ENCODE data around the gene FRMD4A. TPM values are rescaled to one million over a fixed set of nuclear protein-coding genes. Genes with fewer than 3 reads are reported as not detected.

Gene FRMD4A
- total RNA-seq: 10 to 100 TPM; 13.7 to 27.2 (median 19.6) TPM

DNA sequence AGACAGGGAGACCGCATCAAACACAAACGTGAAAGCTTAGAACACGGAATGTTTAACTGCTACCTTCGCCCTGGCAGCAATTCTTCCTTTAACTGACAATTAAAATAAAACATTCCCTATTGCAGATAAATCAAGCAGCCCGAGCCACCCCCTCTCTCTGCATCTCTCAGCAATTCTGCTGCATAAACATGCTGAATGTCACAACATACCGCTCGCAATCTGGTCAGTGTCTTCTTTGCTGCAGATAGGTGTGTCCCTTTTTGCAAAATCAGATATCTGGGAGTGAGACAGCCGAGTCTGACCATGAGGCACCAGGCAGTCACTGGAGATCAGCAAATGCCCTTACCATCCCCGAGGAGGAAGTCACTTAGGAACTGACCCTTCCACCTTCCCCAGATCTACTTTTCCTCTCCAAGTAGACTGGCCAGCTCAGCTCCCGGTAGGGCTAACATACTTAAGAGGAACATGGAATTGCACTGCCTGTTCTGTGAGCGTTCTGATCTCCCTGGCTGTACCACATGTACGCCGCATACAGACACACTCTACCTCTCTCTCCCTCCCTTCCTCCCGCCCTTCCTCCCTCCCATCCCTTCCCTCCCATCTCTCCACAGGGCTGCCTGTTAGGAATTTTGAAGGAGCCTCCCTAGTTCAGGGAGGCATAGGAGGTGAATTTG lies at the start of gene FRMD4A:
Gene FRMD4A (minus strand): TSS at position 537 of the 674 bp plus-strand sequence.
- Histone ChIP-seq H3K27ac (peak within 1 kb of the TSS in 1 of 4 donors; percentile 21), H3K27me3 (peaks cover 8% of the 10 kb centered on the region), H3K9me3 (no peaks in the 10 kb centered on the region), H3K36me3 (no peaks in the 10 kb centered on the region), H3K4me1 (peaks cover 0 to 21% (median 4%) of the 10 kb centered on the region in 3 donors), H3K4me3 (peak within 1 kb of the TSS in 1 of 2 donors; percentile 23)
- peak; percentile 31 for ATAC-seq
- TF ChIP-seq POLR2A (IDR thresholded peaks at IDR 0.05) (no peak), EP300 (IDR thresholded peaks at IDR 0.05) (no peak), POLR2AphosphoS5 (IDR thresholded peaks at IDR 0.05) (no peak)
- TF ChIP-seq, protein P1, sequence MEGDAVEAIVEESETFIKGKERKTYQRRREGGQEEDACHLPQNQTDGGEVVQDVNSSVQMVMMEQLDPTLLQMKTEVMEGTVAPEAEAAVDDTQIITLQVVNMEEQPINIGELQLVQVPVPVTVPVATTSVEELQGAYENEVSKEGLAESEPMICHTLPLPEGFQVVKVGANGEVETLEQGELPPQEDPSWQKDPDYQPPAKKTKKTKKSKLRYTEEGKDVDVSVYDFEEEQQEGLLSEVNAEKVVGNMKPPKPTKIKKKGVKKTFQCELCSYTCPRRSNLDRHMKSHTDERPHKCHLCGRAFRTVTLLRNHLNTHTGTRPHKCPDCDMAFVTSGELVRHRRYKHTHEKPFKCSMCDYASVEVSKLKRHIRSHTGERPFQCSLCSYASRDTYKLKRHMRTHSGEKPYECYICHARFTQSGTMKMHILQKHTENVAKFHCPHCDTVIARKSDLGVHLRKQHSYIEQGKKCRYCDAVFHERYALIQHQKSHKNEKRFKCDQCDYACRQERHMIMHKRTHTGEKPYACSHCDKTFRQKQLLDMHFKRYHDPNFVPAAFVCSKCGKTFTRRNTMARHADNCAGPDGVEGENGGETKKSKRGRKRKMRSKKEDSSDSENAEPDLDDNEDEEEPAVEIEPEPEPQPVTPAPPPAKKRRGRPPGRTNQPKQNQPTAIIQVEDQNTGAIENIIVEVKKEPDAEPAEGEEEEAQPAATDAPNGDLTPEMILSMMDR (IDR thresholded peaks at IDR 0.05): no peak
- 5 to 39% methylated on average over 4 to 12 of the region's 14 CpGs for whole genome bisulfite sequencing, 2 donors (ENCODE audit: low coverage in 1 of 2)

DNA sequence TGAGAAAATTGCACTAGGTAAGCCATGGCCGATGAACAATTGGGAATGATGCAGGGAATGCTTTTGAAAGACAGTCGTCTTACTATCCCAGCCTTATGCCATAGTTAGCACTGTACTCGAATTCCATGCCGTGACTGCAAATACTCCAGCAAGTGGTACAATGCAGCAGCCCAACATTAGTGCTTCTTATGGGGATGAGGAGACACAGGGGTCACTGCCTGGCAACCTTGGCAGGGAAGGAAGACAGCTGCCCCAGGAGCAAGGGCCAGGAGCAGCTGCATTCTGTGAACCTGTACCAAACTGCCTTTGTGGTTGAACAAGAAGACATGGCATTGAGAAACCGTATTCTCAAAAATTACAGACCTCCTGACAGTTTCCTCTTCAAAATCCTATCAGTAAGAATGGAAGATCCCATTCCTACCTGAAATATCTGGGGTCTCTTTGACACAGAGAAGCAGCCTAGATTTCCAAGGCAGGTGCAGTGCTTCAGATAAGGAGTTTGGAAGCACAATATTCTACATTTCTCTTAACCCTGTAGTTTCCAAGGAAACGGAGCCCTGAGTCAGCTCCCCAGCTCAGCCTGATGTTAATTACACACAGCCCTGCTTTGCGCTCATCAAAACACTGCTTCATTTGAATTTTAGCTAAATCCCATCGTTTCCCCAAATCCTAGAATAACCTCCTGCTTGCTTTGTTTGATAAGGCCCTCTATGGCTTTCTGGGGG lies 49.0 kb upstream of the FRMD4A start:
- Histone ChIP-seq H3K27ac (no peak overlapping the region), H3K27me3 (no peaks in the 10 kb centered on the region), H3K9me3 (no peaks in the 10 kb centered on the region), H3K4me3 (no peak overlapping the region), H3K4me1 (no peaks in the 10 kb centered on the region), H3K36me3 (no peaks in the 10 kb centered on the region)
- no peak for TF ChIP-seq EP300 (IDR thresholded peaks at IDR 0.05)
- no peak for TF ChIP-seq POLR2AphosphoS5 (IDR thresholded peaks at IDR 0.05)
- TF ChIP-seq POLR2A (IDR thresholded peaks at IDR 0.05): no peak
- TF ChIP-seq, protein P1 (IDR thresholded peaks at IDR 0.05): no peak
- 80 to 85% methylated on average over 6 to 8 of the region's 8 CpGs for WGBS, 2 donors (ENCODE audit: low coverage in 1 of 2)
- no peak for ATAC-seq

DNA sequence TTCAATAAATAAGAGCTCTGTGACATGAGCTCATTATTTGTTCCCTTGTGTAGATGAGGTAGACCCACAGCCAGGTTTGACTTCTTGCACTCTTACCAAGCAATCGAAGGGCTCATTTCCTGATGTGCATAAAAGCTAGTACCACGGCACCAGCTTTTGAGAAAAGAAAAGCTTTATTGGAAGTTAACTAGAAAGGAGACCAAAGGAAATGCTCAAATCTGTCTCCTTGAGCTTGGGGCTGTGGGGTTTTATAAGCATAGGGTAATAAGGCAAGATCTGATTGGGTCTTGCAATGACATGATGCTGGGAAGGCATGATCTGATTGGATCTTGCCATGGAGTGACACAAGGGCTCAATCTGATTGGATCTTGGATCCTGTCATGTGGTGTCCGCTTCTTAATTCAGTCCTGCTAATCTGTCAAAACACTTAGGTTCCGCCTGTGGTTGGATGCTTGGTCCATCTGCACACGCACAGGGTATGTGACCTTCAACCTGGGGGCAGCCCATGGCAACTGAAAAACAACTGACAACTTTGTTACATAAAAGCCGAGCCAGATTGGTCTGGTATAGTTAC lies 47.8 kb upstream of the FRMD4A start:
- H3K27me3 ChIP-seq: no peaks in the 10 kb centered on the region
- H3K4me3 ChIP-seq: no peak overlapping the region
- no peaks in the 10 kb centered on the region for H3K4me1 ChIP-seq
- TF ChIP-seq, protein P1 (IDR thresholded peaks at IDR 0.05): no peak
- TF ChIP-seq POLR2AphosphoS5 (IDR thresholded peaks at IDR 0.05): no peak
- no peak for TF ChIP-seq POLR2A (IDR thresholded peaks at IDR 0.05)
- no peak for TF ChIP-seq EP300 (IDR thresholded peaks at IDR 0.05)
- no peaks in the 10 kb centered on the region for H3K36me3 ChIP-seq
- no peaks in the 10 kb centered on the region for H3K9me3 ChIP-seq
- no peak overlapping the region for H3K27ac ChIP-seq
- ATAC-seq: no peak
- WGBS, 2 donors (ENCODE audit: low coverage in 1 of 2): 93 to 94% methylated on average over 2 to 6 of the region's 6 CpGs

DNA sequence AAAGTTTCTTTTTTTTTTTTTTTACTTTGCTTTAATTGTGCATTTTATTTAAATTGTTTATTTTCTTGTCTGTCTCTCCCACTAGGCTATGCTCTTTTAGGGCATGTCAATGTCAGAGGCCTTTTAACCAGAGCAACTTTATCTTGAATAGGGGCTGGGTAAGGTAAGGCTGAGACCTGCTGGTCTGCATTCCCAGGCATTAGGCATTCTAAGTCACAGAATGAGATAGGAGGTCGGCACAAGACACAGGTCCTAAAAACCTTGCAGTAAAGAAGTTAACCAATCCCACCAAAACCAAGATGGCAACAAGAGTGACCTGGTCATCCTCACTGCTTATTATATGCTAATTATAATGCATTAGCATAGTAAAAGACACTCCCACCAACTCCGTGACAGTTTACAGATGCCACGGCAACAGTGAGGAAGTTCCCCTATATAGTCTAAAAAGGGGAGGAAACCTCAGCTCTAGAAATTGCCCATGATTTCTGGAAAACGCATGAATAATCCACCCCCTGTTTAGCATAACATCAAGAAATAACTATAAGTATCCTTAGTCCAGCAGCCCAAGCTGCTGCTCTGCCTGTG lies 47.0 kb upstream of the FRMD4A start:
- Histone ChIP-seq H3K4me1 (no peaks in the 10 kb centered on the region), H3K27me3 (no peaks in the 10 kb centered on the region), H3K9me3 (no peaks in the 10 kb centered on the region), H3K27ac (no peak overlapping the region), H3K4me3 (no peak overlapping the region), H3K36me3 (no peaks in the 10 kb centered on the region)
- ATAC-seq: no peak
- TF ChIP-seq EP300 (IDR thresholded peaks at IDR 0.05): no peak
- TF ChIP-seq, protein P1 (IDR thresholded peaks at IDR 0.05): no peak
- TF ChIP-seq POLR2A (IDR thresholded peaks at IDR 0.05): no peak
- TF ChIP-seq POLR2AphosphoS5 (IDR thresholded peaks at IDR 0.05): no peak
- 83 to 94% methylated on average over 3 of the region's 4 CpGs for WGBS, 2 donors (ENCODE audit: low coverage in 1 of 2)
